Measurements from ENCODE around the gene METTL8.

- no peak for TF ChIP-seq CTCF (conservative IDR thresholded peaks at IDR 0.05; ENCODE audit: low read length)
- TF ChIP-seq EZH2phosphoT487 (IDR thresholded peaks at IDR 0.05; ENCODE audit: borderline replicate concordance) = no peak
These were observed 36.3 kb upstream of the METTL8 start for GRCh38 chr2:171470129-171470528.
